B cell (primary cell): ENCODE data around the gene PDGFRB.

Experiments used
- CTCF ChIP-seq: fragments of 200-600 bp; IDR thresholded peaks from one replicate; pipeline ENCODE4 v1.8.0; 2022; ENCODE audit warnings: antibody characterized with exemption, mild to moderate bottlenecking
- EZH2 ChIP-seq: IDR thresholded peaks from 2 replicates; pipeline ENCODE4 v1.6.1; 2012; ENCODE audit warnings: borderline replicate concordance, low read depth, mild to moderate bottlenecking, moderate library complexity, low read length; ENCODE audit not compliant: insufficient read depth, poor library complexity, severe bottlenecking

GRCh38 chr5:150104550-150104870 is 51.1 kb downstream of the PDGFRB start:
- TF ChIP-seq CTCF, result no peak
- TF ChIP-seq EZH2, result no peak
